ENCODE results near the gene EFEMP1.

GRCh38 chr2:55957142-55957541 lies 33.6 kb upstream of the EFEMP1 start:
- TF ChIP-seq, protein P1, sequence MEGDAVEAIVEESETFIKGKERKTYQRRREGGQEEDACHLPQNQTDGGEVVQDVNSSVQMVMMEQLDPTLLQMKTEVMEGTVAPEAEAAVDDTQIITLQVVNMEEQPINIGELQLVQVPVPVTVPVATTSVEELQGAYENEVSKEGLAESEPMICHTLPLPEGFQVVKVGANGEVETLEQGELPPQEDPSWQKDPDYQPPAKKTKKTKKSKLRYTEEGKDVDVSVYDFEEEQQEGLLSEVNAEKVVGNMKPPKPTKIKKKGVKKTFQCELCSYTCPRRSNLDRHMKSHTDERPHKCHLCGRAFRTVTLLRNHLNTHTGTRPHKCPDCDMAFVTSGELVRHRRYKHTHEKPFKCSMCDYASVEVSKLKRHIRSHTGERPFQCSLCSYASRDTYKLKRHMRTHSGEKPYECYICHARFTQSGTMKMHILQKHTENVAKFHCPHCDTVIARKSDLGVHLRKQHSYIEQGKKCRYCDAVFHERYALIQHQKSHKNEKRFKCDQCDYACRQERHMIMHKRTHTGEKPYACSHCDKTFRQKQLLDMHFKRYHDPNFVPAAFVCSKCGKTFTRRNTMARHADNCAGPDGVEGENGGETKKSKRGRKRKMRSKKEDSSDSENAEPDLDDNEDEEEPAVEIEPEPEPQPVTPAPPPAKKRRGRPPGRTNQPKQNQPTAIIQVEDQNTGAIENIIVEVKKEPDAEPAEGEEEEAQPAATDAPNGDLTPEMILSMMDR (conservative IDR thresholded peaks at IDR 0.05 in 1 of 2, IDR thresholded peaks at IDR 0.05 in 1 of 2; ENCODE audit: extremely low read depth in 1 of 2, insufficient read depth in 1 of 2, low read depth in 1 of 2, low read length in 2 of 2) = no peak
- no peak for TF ChIP-seq EZH2 (IDR thresholded peaks at IDR 0.05; ENCODE audit: borderline replicate concordance, low read length)
